ENCODE data around the gene HOXD9. TPM values are rescaled to one million over a fixed set of nuclear protein-coding genes. Genes with fewer than 3 reads are reported as not detected.

The HOXD9 gene
- total RNA-seq, 2 experiments from 2014 or later: not detected

GRCh38 chr2:176080540-176081375 lies 41.8 kb upstream of the HOXD9 start:
- Histone ChIP-seq H3K9me3 (ENCODE audit: control insufficient read depth in 1 of 2, insufficient read depth in 1 of 2, low read length in 2 of 2) (peaks cover 71 to 77% of the 10 kb centered on the region in 2 experiments), H3K4me3 (ENCODE audit: low read length) (no peak overlapping the region)

GRCh38 chr2:176081376-176081836 lies 41.1 kb upstream of the HOXD9 start:
- ATAC-seq (ENCODE audit: poor library complexity): no peak
- DNase-seq: no peak
- H3K27ac ChIP-seq (ENCODE audit: low read depth in 1 of 2, low read length in 2 of 2): no peak overlapping the region
- H3K4me1 Mint-ChIP-seq (ENCODE audit: low read depth): peaks cover 30% of the 10 kb centered on the region
- peaks cover 58% of the 10 kb centered on the region for H3K36me3 Mint-ChIP-seq (ENCODE audit: low read depth)
- peaks cover 86% of the 10 kb centered on the region for H3K27me3 Mint-ChIP-seq
- intact Hi-C loops (cut with DNase I, micrococcal nuclease): loop anchor here (5.0 to 10.0 kb wide), 3 partner anchors 36 to 1747 kb away; partner anchors contain the start of genes HOXD10 (in 1 of the 2) and SP9 (in 1 of the 2)
- TF ChIP-seq, protein P1, sequence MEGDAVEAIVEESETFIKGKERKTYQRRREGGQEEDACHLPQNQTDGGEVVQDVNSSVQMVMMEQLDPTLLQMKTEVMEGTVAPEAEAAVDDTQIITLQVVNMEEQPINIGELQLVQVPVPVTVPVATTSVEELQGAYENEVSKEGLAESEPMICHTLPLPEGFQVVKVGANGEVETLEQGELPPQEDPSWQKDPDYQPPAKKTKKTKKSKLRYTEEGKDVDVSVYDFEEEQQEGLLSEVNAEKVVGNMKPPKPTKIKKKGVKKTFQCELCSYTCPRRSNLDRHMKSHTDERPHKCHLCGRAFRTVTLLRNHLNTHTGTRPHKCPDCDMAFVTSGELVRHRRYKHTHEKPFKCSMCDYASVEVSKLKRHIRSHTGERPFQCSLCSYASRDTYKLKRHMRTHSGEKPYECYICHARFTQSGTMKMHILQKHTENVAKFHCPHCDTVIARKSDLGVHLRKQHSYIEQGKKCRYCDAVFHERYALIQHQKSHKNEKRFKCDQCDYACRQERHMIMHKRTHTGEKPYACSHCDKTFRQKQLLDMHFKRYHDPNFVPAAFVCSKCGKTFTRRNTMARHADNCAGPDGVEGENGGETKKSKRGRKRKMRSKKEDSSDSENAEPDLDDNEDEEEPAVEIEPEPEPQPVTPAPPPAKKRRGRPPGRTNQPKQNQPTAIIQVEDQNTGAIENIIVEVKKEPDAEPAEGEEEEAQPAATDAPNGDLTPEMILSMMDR (IDR thresholded peaks at IDR 0.05): no peak
- no peaks in the 10 kb centered on the region for H3K36me3 ChIP-seq (ENCODE audit: insufficient read depth, low read length)
- CTCF ChIA-PET: no interaction called here
- peak overlapping the region; percentile 75 for H3K27ac Mint-ChIP-seq
- H3K27me3 ChIP-seq (ENCODE audit: control insufficient read depth in 1 of 2, insufficient read depth in 2 of 2, low read length in 2 of 2): peaks cover 85 to 92% of the 10 kb centered on the region in 2 experiments
- POLR2A ChIA-PET: interaction anchor here (2.0 kb wide), 1 partner anchor 8 kb away, joined by 5 read pairs; no protein-coding TSS in a partner anchor
- H3K4me3 Mint-ChIP-seq: peak overlapping the region; percentile 63
- no peak overlapping the region for H3K4me3 ChIP-seq (ENCODE audit: low read length)
- H3K9me3 Mint-ChIP-seq: peaks cover 16% of the 10 kb centered on the region
- H3K9me3 ChIP-seq (ENCODE audit: control insufficient read depth in 1 of 2, insufficient read depth in 1 of 2, low read length in 2 of 2): peaks cover 71 to 77% of the 10 kb centered on the region in 2 experiments
- peaks cover 36% of the 10 kb centered on the region for H3K4me1 ChIP-seq (ENCODE audit: insufficient read depth, low read length)

More at GRCh38 chr2:176080540-176081375, 41.8 kb upstream of the HOXD9 start:
- Histone ChIP-seq H3K27me3 (ENCODE audit: control insufficient read depth in 1 of 2, insufficient read depth in 2 of 2, low read length in 2 of 2) (peaks cover 85 to 92% of the 10 kb centered on the region in 2 experiments), H3K36me3 (ENCODE audit: insufficient read depth, low read length) (no peaks in the 10 kb centered on the region), H3K27ac (ENCODE audit: low read depth in 1 of 2, low read length in 2 of 2) (no peak overlapping the region), H3K4me1 (ENCODE audit: insufficient read depth, low read length) (peaks cover 30% of the 10 kb centered on the region)
- peaks cover 86% of the 10 kb centered on the region for H3K27me3 Mint-ChIP-seq
- H3K4me1 Mint-ChIP-seq (ENCODE audit: low read depth): peaks cover 29% of the 10 kb centered on the region
- ATAC-seq (ENCODE audit: poor library complexity) (no peak), DNase-seq (peak in 1 of 14 experiments; percentile 41)
- H3K9me3 Mint-ChIP-seq: peaks cover 16% of the 10 kb centered on the region
- peak overlapping the region; percentile 75 for H3K27ac Mint-ChIP-seq
- POLR2A ChIA-PET: no interaction called here
- TF ChIP-seq, protein P1 (IDR thresholded peaks at IDR 0.05): no peak
- peak overlapping the region; percentile 60 for H3K4me3 Mint-ChIP-seq
- intact Hi-C loops (cut with DNase I, micrococcal nuclease): loop anchor here (5.0 to 10.0 kb wide), 3 partner anchors 37 to 1746 kb away; partner anchors contain the start of genes HOXD10 (in 1 of the 2) and SP9 (in 1 of the 2)
- peaks cover 56% of the 10 kb centered on the region for H3K36me3 Mint-ChIP-seq (ENCODE audit: low read depth)
- CTCF ChIA-PET: no interaction called here

DNA sequence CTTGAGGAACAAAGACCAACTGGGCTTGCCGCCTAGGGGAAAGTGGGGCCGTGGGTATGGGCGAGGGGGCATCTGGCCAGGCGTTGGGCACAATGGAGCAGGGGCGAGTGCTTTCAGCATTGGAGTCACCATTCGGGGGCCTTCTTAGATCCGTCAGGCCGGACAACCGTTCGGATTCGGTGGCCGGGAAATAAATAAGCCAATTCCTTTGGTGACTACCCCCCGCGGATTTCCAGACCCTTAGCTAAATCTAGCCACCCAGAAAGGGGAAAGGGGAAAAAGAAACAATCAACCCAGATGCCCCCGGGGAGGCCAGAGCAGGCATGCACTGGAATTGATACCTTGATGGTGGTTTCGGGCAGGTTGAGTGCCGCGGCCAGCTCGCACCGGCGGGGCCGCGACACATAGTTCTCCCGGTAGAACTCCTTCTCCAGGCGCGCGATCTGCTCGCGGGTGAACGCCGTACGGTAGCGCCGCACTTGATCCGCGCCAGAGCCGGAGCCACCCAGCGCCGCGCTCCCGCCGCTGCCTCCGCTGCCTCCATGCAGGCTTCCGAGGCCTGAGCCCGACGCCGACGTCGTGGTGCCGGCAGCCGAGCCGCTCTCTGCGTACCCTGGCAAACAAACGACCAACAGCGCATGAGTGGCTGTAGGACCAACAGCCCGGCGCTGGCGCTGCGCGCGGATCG lies 40.5 kb upstream of the HOXD9 start:
- H3K27ac Mint-ChIP-seq: peak overlapping the region; percentile 81
- H3K4me1 Mint-ChIP-seq (ENCODE audit: low read depth): peaks cover 36% of the 10 kb centered on the region
- H3K36me3 Mint-ChIP-seq (ENCODE audit: low read depth): peaks cover 64% of the 10 kb centered on the region
- H3K4me1 ChIP-seq (ENCODE audit: insufficient read depth, low read length): peaks cover 36% of the 10 kb centered on the region
- CTCF ChIA-PET: no interaction called here
- H3K4me3 ChIP-seq (ENCODE audit: low read length): no peak overlapping the region
- TF ChIP-seq, protein P1 (IDR thresholded peaks at IDR 0.05): no peak
- no peak overlapping the region for H3K27ac ChIP-seq (ENCODE audit: low read depth in 1 of 2, low read length in 2 of 2)
- no peaks in the 10 kb centered on the region for H3K36me3 ChIP-seq (ENCODE audit: insufficient read depth, low read length)
- no peak for ATAC-seq (ENCODE audit: poor library complexity)
- H3K9me3 Mint-ChIP-seq: peaks cover 16% of the 10 kb centered on the region
- H3K27me3 Mint-ChIP-seq: peaks cover 86% of the 10 kb centered on the region
- intact Hi-C loops (cut with DNase I, micrococcal nuclease): loop anchor here (5.0 to 10.0 kb wide), 3 partner anchors 35 to 1747 kb away; partner anchors contain the start of genes HOXD10 (in 1 of the 2) and SP9 (in 1 of the 2)
- H3K4me3 Mint-ChIP-seq: peak overlapping the region; percentile 63
- H3K27me3 ChIP-seq (ENCODE audit: control insufficient read depth in 1 of 2, insufficient read depth in 2 of 2, low read length in 2 of 2): peaks cover 84 to 92% of the 10 kb centered on the region in 2 experiments
- no peak for DNase-seq
- POLR2A ChIA-PET: interaction anchor here (2.0 kb wide), 1 partner anchor 9 kb away, joined by 5 read pairs; no protein-coding TSS in a partner anchor
- peaks cover 66 to 79% of the 10 kb centered on the region in 2 experiments for H3K9me3 ChIP-seq (ENCODE audit: control insufficient read depth in 1 of 2, insufficient read depth in 1 of 2, low read length in 2 of 2)

All from CD4-positive, alpha-beta T cell (primary cell).